ENCODE results near the gene AKAP8.
"Not testable (repeated sequence)": the region's sequence is repeated elsewhere in the genome, so short reads cannot be mapped to it uniquely, and the experiment has no call there.

AKAP8 gene

GRCh38 chr19:15368051-15368632, 11.4 kb downstream of the AKAP8 start:
- ChIA-PET CTCF (no interaction called here), POLR2A (interaction anchor here (1.5 to 2.0 kb wide), 2 partner anchors 11 to 51 kb away, joined by 4 to 7 read pairs; partner anchors contain the start of genes AKAP8 and AKAP8L)
- no peak for DNase-seq (ENCODE audit: extremely low spot score)
- TF ChIP-seq FOXM1 (IDR thresholded peaks at IDR 0.05; ENCODE audit: borderline replicate concordance) (no peak), ZNF384 (IDR thresholded peaks at IDR 0.05) (no peak), HDGF (IDR thresholded peaks at IDR 0.05; ENCODE audit: borderline replicate concordance) (no peak), BHLHE40 (IDR thresholded peaks at IDR 0.05; ENCODE audit: borderline replicate concordance) (no peak), SP1 (IDR thresholded peaks at IDR 0.05) (no peak), SUZ12 (IDR thresholded peaks at IDR 0.05) (no peak), TARDBP (IDR thresholded peaks at IDR 0.05) (no peak), FOXK2 (IDR thresholded peaks at IDR 0.05) (no peak), LEF1 (IDR thresholded peaks at IDR 0.05; ENCODE audit: borderline replicate concordance) (no peak), L3MBTL2 (conservative IDR thresholded peaks at IDR 0.05) (no peak), ARNT (IDR thresholded peaks at IDR 0.05) (no peak), ELF4 (IDR thresholded peaks at IDR 0.05) (no peak), FOXA1 (IDR thresholded peaks at IDR 0.05) (no peak)

- POLR2A ChIA-PET = interaction anchor here (2.0 kb wide), 1 partner anchor 12 kb away, joined by 7 read pairs; the partner anchor contains the start of gene AKAP8
- DNase-seq (ENCODE audit: extremely low spot score) = no peak
- CTCF ChIA-PET = no interaction called here
- TF ChIP-seq ELF4 (IDR thresholded peaks at IDR 0.05) = no peak
- no peak for TF ChIP-seq FOXK2 (IDR thresholded peaks at IDR 0.05)
- TF ChIP-seq L3MBTL2 (conservative IDR thresholded peaks at IDR 0.05) = no peak
- no peak for TF ChIP-seq TARDBP (IDR thresholded peaks at IDR 0.05)
- no peak for TF ChIP-seq LEF1 (IDR thresholded peaks at IDR 0.05; ENCODE audit: borderline replicate concordance)
- TF ChIP-seq ZNF384 (IDR thresholded peaks at IDR 0.05) = no peak
- TF ChIP-seq FOXA1 (IDR thresholded peaks at IDR 0.05) = no peak
- TF ChIP-seq BHLHE40 (IDR thresholded peaks at IDR 0.05; ENCODE audit: borderline replicate concordance) = no peak
- TF ChIP-seq NFRKB (IDR thresholded peaks at IDR 0.05) = no peak
- no peak for TF ChIP-seq PKNOX1 (IDR thresholded peaks at IDR 0.05)
- no peak for TF ChIP-seq CTBP1 (IDR thresholded peaks at IDR 0.05; ENCODE audit: borderline replicate concordance)
- TF ChIP-seq ARNT (IDR thresholded peaks at IDR 0.05) = no peak
- no peak for TF ChIP-seq SUZ12 (IDR thresholded peaks at IDR 0.05)
- TF ChIP-seq HDGF (IDR thresholded peaks at IDR 0.05; ENCODE audit: borderline replicate concordance) = no peak
Observed at GRCh38 chr19:15367439-15367838, 12.1 kb downstream of the AKAP8 start.

- ChIA-PET CTCF (no interaction called here), POLR2A (no interaction called here)
- DNase-seq (ENCODE audit: extremely low spot score) = no peak
- no peak for TF ChIP-seq ARNT (IDR thresholded peaks at IDR 0.05)
- no peak for TF ChIP-seq NFRKB (IDR thresholded peaks at IDR 0.05)
- TF ChIP-seq L3MBTL2 (conservative IDR thresholded peaks at IDR 0.05) = no peak
- no peak for TF ChIP-seq ELF4 (IDR thresholded peaks at IDR 0.05)
- TF ChIP-seq FOXK2 (IDR thresholded peaks at IDR 0.05) = no peak
- TF ChIP-seq SUZ12 (IDR thresholded peaks at IDR 0.05) = no peak
- no peak for TF ChIP-seq FOXM1 (IDR thresholded peaks at IDR 0.05; ENCODE audit: borderline replicate concordance)
- no peak for TF ChIP-seq CTBP1 (IDR thresholded peaks at IDR 0.05; ENCODE audit: borderline replicate concordance)
- no peak for TF ChIP-seq HDGF (IDR thresholded peaks at IDR 0.05; ENCODE audit: borderline replicate concordance)
- TF ChIP-seq BHLHE40 (IDR thresholded peaks at IDR 0.05; ENCODE audit: borderline replicate concordance) = no peak
- no peak for TF ChIP-seq PKNOX1 (IDR thresholded peaks at IDR 0.05)
- no peak for TF ChIP-seq TARDBP (IDR thresholded peaks at IDR 0.05)
- no peak for TF ChIP-seq FOXA1 (IDR thresholded peaks at IDR 0.05)
- TF ChIP-seq ZNF384 (IDR thresholded peaks at IDR 0.05) = no peak
- no peak for TF ChIP-seq LEF1 (IDR thresholded peaks at IDR 0.05; ENCODE audit: borderline replicate concordance)
- no peak for TF ChIP-seq SP1 (IDR thresholded peaks at IDR 0.05)
Observed at GRCh38 chr19:15365264-15365663, 14.3 kb downstream of the AKAP8 start.

GRCh38 chr19:15363791-15364190, 15.8 kb downstream of the AKAP8 start:
- DNase-seq (ENCODE audit: extremely low spot score); CTCF ChIA-PET; POLR2A ChIA-PET: not testable (repeated sequence)

GRCh38 chr19:15363048-15363447, 16.5 kb downstream of the AKAP8 start:
- DNase-seq (ENCODE audit: extremely low spot score); POLR2A ChIA-PET; CTCF ChIA-PET: not testable (repeated sequence)

GRCh38 chr19:15360015-15360414, 19.6 kb downstream of the AKAP8 start:
- CTCF ChIA-PET; DNase-seq (ENCODE audit: extremely low spot score): not testable (repeated sequence)
- POLR2A ChIA-PET = interaction anchor here (1.4 kb wide), 1 partner anchor 20 kb away, joined by 3 read pairs; the partner anchor contains the start of gene AKAP8

- CTCF ChIA-PET = no interaction called here
- DNase-seq (ENCODE audit: extremely low spot score) = no peak
- POLR2A ChIA-PET = interaction anchor here (1.4 kb wide), 1 partner anchor 21 kb away, joined by 3 read pairs; the partner anchor contains the start of gene AKAP8
- TF ChIP-seq ARNT (IDR thresholded peaks at IDR 0.05) (no peak), PKNOX1 (IDR thresholded peaks at IDR 0.05) (no peak), TARDBP (IDR thresholded peaks at IDR 0.05) (no peak), BHLHE40 (IDR thresholded peaks at IDR 0.05; ENCODE audit: borderline replicate concordance) (no peak)
Observed at GRCh38 chr19:15358918-15359317, 20.7 kb downstream of the AKAP8 start.

Data from HEK293T (cell line).